GM21390 (cell line): ENCODE results near the gene KRT14.
"Not testable (repeated sequence)": the region's sequence is repeated elsewhere in the genome, so short reads cannot be mapped to it uniquely, and the experiment has no call there.

Experiments used
- ATAC-seq: cut with Tn5 transposase; IDR thresholded peaks from one replicate; pipeline ENCODE4 v1.9.1; 2021; ENCODE audit not compliant: unreplicated experiment

Gene KRT14

GRCh38 chr17:41586863-41587495 lies at the start of gene KRT14:
Gene KRT14, minus strand, starts transcription at chr17:41586895. Its CDS starts 61 bp downstream, at chr17:41586834.
- ATAC-seq = no peak

DNA sequence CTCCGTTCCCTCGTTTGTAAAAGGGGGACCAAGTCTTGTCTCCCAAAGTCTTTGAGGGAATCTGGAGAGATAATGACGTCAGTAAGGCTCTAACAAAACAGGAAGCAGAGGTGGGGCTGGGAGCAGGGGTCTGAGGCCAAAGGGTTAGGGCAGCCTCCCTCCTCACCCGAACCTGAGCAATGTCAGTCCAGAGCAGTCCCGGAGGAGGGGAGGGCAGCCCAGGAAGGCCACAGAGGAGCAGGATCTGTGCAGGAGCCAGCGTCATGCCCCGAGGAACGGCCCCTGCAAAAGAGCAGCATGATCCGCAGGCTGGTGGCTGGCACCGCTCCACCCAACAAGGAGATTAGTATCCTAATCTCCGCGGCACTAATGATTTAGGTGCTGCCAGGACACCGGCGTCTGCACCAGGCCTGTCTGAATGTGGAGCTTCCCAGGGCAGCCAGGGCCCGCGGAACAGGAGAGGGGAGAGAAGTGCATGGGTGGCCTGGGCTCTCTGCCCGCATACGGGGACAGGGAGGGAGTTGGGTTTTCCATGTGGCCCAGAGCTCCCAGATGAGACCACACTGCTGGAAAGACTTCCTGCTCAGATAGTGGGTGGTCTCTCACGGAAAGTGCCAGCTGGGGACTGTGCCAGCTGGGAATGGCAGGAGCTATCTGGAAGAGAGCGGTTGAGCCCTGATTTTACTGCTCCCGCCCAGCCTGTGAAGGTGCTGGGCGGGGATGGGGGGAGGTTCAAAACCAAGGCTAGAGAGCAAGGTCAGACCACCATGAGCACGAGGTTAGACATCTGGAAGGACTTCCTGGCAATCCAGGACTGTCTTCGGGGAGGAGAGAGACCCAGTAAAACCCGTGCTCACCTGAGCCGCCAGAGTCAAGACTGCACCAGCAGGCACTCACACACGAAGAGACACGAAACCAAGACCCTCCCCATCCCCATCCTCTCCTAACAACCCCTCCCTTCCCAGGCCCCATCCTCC lies 48.7 kb upstream of the KRT14 start:
- ATAC-seq = no peak

- ATAC-seq = no peak
These were observed 47.9 kb upstream of the KRT14 start for GRCh38 chr17:41634639-41635038.

DNA sequence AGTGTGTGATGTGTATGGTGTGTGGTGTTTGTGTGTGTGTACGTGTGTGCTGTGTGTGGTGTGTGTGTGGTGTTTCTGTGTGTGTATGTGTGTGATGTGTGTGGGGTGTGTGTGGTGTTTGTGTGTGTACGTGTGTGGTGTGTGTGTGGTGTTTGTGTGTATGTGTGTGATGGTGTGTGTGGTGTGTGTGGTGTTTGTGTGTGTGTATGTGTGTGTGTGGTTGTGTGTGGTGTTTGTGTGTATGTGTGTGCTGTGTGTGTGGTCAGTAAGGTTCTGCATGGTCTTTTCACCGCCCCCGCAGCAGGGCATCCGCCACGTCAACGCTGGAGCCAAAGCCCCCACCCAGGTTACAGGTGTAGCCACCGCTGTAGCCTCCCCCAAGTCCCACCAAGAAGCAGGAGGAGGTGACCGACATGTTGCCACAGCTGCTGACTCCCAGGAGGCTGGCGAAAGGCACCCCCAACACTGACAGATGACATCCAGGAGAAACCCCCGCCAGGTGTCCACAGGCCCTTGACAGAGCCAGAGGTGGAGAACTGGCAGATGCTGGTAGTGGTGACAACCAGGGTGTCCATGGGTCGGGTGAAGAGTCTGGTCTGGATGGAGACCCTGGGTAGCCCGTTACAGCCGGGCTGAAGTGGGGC lies 47.0 kb upstream of the KRT14 start:
- ATAC-seq = no peak

GRCh38 chr17:41632482-41633105 lies 45.9 kb upstream of the KRT14 start:
- ATAC-seq = no peak

DNA sequence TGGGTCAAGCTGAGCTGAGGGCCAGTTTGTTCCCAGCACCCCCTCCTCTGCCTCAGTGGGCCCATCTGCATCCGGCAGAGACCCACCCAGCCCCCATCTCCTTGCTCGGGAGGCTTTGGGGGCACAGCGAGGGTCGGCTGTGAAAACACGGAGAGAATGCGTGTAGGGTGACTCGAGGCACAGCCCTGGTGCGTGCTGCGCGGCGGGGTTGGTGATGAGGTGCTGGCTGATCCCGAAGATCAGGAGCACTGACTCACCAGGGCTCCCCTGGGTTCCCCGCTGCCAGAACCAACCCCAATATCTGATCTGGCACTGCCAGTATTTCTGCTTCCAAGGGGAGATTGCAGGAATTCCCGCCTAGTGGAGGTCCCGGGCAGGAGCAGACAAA lies 45.2 kb upstream of the KRT14 start:
- no peak for ATAC-seq

GRCh38 chr17:41631025-41631897 lies 44.6 kb upstream of the KRT14 start:
- ATAC-seq = no peak

GRCh38 chr17:41629826-41630670 lies 43.4 kb upstream of the KRT14 start:
- ATAC-seq = no peak

DNA sequence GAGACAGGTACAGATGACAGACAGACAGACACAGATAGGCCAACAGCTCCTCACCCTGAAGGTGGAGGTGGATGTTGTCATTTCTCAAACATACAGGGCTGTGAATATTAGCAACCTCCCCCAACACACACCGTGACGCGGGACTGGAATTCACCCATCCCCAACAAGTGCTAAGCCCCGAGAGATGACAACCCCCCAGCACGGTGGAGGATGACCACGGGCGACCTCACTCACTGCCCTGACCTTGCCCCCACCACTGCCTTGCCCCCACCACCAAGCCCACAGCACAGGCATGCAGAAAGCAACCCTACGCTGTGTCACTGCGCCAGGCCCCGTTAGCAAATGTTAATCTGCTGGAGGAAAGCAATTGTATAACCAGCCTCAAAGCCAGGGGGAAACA lies 42.6 kb upstream of the KRT14 start:
- no peak for ATAC-seq

- ATAC-seq = not testable (repeated sequence)
These were observed 42.0 kb upstream of the KRT14 start for GRCh38 chr17:41628621-41629255.

DNA sequence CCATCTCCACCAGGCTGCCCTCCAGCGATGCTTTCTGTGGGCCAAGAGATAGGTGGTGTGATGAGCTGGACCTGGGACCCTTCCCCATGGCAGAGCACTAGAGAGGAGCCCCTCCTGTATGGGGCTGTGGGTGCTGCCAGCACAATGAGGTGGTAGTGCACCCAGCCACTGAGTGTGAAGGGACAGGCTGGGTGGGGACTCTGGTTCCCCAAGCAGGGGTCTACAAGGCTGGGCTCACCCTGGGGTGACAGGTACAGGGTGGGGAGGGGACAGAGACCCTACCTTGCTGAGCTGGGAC lies 41.3 kb upstream of the KRT14 start:
- ATAC-seq = not testable (repeated sequence)

DNA sequence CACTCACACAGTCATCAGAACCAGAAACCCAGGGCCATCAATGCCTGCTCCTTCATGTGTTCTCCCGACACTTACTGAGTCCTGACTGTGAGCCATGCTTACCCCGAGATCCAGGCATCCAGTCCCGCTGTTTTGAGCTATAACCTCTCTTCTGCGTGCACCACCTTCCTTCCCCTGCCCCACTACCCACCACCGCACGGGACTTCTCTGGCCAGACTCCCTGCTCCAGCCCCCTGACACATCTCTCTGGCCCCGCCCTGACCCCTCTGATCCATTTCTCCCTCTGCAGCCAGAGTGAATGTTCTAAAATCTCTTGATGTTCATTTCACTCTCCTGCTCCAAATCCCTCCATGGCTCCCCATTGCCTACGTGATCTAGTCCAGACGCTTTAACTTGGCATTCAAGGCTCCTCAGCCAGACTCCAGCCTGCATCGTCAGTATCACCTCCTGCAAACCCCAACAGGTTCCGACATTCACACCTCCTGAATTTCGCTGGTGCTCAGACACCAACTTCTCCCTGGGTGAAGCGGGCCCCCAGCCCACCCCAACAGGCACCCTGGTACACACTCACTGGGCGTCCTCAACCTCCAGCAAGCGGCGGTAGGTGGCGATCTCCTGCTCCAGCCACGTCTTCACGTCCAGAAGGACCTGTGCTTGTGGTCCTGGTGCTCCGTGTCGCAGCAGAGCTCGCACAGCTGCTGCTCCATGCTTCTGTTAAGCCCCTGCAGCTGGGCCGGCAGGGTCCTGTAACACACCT lies 40.8 kb upstream of the KRT14 start:
- ATAC-seq = no peak

DNA sequence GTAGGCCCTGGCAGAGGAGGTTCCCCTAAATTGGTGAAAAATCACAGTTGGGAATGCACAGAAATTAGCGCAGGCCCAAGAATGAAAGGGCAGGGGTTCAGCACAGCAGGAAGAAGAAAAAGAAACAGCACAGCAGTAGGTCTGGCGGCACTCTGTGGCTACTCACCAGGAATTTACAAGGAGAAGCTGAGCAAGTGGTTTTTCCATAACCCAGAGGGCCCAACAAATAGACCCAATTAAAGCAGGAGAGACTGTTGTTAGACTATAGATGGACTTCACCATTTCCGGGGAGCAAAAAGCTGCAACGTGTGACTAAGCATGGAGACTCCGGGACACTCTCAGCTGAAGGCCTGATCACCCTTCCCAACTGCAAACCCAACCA lies 40.2 kb upstream of the KRT14 start:
- not testable (repeated sequence) for ATAC-seq

GRCh38 chr17:41626028-41626913 lies 39.6 kb upstream of the KRT14 start:
- ATAC-seq = not testable (repeated sequence)

GRCh38 chr17:41625602-41626001 lies 38.9 kb upstream of the KRT14 start:
- no peak for ATAC-seq

DNA sequence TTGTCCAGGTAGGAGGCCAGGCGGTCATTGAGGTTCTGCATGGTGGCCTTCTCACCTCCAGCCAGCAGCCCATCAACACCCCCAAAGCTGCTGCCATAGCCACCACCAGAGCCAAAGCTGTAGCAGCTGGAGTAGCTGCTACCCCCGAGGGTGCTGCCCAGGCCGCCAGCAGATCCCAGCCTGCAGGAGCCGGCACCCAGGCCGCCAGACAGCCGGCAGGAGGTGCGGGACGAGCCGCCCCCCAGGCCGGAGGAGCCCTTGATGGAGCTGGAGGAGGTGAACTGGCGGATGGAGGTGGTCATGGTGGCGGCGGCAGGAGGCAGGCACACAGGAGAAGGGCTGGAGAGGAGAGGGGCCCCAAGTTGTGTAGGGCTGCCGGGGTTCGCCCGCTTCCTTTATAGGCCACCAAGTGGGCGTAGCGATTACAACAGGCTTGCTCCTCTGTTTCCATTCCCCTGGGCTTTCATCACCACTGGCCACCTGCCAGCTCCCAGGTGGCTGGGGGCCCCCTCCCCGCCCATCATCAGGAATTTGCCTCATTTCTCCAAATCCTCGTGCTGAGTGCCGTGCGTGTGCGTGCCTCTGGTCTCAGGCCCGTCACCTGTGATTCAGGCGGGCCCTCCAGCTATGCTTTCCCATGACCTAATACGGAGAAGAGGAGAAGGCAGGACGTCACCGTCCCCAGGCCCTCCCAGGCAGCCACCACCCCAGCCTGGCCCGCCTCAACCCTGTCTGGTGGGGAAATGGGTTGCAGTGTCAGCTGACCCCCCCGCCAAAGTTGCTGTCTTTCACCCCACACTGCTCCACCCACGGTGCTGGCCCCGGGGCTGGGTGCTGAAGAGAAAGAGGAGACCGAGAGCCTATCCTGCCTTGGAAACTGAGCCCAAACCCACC lies 37.8 kb upstream of the KRT14 start, which contains the start of gene KRT17:
KRT17 (minus strand) TSS at position 368 of the 894 bp plus-strand sequence; CDS start at position 302, 66 bp downstream.
- no peak for ATAC-seq
